Stimulated activated CD8-positive, alpha-beta memory T cell treated with anti-CD3 and anti-CD28 coated beads, Interleukin-7, amount 100 ng/mL, for 4 hours (primary cell): ENCODE results near the gene FOXN3.
"Not testable (repeated sequence)": the region's sequence is repeated elsewhere in the genome, so short reads cannot be mapped to it uniquely, and the experiment has no call there.

Experiments used
- DNase-seq, 2 donors: peaks; one replicate each; pipeline ENCODE4 v3.0.0-alpha.2; 2020; ENCODE audit warnings: low read depth in 2 of 2

The FOXN3 gene

DNA sequence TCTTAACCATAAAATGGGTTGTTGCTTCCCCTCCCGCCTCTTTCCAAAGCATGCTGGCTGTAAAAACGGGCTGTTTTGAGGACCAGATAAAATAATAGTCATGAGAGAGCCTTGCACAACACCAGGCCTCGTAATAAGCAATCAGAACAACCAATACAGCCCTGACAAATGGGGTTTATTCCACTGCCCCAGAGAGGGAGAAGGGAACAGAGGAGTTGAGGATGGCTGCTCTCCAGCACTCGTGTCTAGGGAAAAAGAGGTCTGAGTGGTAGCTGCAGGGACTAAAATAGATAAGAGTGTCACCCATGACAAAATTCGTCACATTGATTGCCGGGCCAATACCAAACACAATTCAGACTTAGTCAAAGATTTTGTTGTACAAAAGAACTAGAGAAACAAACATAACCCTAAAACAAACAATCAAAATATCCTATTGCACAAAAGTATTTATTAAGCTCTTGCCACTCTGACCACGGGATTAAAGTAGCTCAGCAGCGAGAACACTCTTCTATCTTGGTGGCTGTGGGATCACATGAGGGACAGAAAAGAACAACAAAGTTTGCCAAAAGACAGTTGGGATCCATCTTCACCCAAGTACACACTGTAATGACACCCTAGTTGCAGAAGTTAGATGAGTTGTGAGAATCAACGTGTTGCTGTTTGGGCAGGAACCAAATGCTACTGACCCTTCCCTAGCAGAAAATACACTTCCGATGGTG lies 188.0 kb downstream of the FOXN3 start:
- no peak for DNase-seq

DNA sequence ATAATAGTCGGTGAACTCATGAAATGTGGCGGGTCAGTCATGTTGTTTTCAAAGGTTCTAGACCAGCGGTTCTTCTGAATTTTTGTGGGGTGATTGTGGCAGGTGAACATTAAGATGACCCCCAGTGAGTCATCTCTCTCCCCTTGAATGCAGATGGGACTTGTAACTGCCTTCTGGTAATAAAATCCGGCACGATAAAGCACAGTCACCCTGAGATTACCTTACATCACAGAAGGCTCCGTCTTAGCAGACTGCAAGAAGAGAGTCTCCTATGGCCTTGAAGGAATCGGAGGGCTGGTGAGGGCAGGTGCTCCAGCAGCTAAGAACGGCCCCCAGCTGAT lies 189.6 kb downstream of the FOXN3 start:
- no peak for DNase-seq

DNA sequence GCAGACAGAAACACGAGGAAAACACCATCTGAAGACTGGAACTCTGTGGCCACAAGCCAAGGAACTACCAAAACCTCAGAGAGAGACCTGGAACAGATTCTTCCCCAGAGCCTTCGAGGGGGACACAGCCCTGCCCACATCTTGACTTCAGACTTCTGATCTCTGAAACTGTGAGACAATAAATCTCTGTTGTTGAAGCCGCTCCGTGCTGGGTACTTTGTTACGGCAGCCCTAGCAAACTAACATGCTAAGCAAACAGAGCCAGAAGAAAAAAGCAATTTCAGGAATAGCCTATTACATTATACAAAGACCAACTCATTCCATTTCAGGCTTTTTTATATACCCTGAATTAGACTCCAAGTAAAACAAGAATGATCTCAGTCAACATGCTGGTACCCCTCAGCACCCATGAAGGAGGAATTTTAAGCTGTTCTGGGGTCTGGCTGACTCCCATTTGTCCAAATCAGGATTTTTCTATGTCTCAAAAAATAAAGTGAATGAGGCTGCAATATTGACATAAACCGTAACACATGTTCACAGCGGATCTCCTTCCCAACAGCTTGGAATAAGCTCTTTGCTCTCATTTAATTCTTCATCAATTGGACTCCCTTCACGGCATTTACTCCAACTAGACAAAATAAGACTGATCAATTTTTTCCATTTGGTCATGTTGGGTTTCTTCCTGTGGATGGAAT lies 190.1 kb downstream of the FOXN3 start:
- no peak for DNase-seq

DNA sequence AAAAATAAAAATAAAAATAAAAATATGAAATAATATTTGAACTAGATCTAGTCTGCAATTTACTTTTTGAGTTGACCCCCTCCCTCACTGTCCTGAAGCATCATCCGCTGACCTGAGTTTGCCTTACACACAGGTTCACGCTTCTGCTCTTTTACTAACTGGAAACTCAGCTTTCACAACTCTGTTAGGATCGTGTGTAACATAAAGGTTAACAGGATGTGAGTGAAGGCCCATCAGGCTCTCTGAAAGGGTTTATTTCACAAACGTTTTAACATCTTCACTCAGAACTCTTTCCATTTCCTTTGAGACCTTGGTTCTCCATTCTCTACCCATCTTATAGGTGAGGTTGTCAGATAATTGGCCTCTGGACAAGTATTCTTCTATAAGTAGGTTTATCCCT lies 191.4 kb downstream of the FOXN3 start:
- no peak for DNase-seq

DNA sequence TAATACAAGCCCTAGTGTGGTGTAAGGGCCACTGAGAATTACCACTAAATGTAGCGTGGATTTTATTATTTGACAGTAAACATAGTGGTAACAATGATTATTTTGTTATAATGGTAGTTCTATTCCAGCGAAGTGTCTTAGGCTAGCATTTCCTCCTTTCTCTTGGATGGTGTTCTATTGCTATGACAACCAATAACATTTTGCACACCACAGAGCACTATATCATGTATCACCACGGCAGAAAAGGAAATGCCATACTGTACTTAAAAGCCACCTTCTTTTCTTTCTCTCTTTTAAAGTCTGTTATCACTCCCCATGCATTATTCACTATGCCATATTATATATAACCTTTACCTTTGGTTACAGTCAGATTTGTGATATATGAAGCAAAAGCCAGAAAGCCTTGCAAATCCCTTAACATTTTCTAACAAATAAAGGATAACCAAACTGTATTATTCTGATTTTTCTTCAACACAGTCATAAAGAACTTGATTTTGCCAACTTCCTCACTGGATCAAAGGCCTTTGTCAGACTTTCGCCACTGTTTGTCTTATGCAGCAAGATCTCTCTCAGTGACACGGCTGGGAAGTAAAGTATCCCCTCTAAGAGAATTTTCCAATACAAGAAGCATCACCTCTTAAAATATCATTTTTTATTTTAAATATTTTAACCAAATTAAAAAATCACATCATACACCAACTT lies 195.8 kb downstream of the FOXN3 start:
- no peak for DNase-seq

DNA sequence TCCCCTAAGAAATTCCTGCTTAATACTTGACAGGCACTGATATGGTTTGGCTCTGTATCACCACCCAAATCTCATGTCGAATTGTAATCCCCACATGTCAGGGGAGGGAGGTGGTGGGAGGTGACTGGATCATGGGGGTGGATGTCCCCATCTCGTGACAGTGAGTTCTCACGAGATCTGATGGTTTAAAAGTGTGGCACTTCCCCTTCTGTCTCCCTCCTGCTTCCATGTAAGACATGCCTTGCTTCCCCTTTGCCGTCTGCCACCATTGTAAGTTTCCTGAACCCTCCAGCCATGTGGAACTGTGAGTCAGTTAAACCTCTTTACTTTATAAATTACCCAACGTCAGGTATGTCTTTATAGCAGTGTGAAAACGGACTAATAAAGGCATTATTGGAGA lies 198.0 kb downstream of the FOXN3 start:
- DNase-seq = no peak

DNA sequence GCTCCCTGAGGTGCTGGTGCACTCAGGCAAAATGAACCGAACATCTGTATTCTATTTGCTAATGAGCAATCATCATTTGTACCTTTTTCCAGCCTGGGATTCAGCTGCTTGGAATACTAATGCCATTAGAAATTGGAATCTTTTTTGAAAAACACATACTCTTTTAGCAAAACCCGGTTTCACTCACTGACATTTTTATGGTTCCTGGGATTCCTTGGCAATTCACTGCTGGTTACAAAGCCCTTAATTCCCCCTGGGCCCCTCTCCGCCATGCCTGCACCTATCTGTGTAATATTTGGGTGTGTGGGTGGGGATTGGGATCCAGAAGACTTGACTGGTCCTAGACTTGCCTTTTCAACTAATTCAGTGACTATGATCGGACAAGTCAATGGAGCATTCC lies 199.1 kb downstream of the FOXN3 start:
- DNase-seq = no peak

DNA sequence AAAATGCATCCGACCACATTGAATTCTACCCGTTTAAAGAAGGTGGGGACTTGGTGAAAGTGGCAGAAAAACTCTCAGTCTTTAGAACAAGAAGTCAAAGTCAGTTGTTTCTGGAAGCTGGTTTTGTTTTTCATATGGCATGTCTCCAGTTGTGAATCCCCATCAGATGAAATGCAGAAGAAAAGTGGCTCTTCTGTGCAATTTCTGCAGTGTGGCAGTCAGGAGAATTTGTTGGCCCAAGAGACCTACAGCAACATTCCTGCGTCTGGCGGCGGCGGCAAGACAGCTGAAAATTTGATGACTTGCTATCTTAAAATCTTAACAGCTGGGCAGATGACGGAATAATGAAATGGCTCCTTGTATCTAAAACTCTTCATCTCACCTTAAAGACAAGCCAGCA lies 201.5 kb downstream of the FOXN3 start:
- no peak for DNase-seq

DNA sequence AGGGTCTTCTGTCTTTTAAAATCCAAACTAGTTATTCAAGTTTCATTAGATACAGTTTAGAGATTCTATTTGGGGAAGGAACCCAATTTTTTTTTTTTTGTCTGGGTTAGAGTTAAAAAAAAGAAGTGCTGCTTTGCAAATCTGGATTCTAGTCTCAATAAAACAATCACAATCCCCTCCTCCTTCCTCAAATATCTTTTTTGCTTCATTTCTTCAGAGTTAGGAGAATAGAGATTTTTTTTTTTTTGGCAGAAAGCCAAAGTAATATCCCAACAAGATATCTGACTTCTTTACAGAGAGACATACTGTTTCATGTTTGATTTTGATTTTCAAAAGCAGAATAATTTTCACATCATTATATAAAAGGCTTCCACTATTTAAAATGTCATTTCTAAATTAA lies 201.9 kb downstream of the FOXN3 start:
- no peak for DNase-seq

DNA sequence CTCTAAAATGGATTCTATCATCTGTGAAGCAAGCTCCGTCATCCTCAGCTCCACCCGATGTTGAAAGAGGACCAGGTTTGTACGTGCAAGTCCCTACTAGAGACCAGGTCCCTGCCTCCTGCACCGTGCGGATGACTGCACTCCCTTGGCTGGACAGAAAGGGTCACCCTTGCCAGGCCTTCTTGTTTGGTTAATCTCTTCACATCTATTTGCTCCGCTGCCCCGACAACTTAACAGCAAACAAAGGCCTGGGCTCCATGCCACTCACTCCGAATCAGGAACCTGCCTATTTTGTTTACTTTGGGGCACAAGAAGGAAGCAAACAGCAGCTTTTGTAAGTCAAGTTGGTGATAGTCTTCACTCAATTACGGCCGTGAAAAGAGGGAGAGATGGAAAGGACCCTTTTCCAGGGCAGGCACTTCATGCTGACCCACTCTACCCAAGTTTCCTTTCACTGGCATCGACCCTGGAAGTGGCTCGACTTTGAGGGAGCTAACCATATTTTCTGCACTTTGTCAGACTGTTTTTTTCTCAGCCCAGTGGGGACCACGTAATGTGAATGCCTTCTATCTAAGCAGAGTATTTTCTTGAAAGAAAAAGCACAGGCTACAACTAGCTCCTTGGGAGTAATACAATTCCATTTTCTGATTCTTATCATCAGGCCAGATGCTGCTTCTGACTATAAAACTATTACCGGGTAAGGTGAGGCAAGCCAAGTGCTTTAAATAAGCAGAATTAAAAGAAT lies 202.6 kb downstream of the FOXN3 start:
- DNase-seq = no peak

DNA sequence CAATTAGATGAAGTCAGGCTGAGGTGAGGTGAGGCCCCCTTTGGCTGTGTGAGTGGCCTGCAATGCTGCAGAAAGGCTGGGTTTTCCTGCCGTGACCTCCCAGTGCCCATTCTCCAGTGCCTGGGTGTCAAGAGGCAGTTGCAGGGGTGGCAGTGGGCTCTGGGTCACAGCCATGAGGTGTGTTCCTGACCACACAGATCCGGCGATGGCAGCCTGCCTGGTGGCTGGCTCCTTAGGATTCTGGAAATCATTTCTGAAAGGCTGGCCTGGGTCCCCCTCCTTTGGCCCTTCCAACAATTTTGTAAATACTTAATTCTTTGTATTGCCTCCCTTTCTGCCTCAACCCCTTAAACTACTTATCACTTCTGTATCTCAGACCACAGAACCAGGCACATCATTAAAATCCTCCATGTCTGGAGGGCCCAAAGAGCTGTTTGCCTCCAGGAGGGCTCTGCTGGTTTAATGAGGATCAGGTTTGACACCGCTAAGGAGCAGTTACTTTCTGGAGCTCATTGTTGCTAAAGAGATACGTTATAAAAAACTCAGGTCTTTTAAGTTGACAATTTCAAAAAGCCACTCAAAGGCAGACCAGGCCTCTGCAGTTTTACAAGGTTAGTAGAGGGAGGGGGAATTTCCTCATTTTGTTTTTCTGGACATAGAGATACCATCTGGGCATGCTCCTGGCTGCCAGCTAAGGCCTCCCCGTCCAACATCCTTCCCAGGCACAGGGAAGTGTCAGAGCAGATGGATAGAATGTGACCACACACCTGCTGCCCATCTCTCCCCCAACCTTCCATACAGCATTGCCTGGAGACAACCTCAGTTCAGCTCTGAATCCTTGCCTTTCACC lies 204.4 kb downstream of the FOXN3 start:
- DNase-seq = no peak

DNA sequence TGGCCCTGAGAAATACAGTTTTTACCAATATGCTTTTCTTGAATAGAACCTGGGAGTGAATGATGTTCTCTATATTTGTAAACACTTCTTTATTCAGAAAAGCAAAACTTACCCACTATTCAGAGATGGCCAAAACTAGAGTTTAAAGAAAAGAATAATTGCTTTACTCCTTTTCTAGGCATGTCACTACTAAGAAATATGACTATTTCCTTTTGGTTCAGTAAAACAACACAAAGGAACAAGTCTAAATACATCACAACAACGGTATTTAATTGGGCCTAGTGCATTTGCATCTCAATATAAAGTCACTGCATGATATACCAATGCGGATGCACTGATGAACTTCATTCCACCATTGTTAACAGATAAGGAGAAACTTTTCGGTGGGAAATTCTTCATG lies 207.5 kb downstream of the FOXN3 start:
- DNase-seq = no peak

DNA sequence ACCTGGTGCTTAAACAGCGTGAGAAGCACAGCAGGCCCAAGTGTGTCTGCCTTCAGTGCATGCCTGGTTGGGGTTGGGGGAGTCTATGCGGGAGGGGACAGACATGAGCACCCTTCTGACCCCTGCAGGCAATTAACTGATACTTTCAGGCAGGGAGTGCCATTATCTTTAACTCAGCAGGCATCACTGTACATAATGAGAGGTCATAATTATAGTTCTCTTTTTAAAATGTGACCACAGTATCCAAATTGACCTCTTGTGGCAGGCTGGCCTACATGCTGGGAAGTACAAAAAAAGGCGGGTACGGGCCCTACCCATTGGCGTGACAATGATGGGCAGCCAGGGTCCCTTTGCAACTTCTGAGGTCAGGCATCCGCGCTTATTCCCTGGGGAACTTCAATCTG lies 209.1 kb downstream of the FOXN3 start:
- no peak for DNase-seq

DNA sequence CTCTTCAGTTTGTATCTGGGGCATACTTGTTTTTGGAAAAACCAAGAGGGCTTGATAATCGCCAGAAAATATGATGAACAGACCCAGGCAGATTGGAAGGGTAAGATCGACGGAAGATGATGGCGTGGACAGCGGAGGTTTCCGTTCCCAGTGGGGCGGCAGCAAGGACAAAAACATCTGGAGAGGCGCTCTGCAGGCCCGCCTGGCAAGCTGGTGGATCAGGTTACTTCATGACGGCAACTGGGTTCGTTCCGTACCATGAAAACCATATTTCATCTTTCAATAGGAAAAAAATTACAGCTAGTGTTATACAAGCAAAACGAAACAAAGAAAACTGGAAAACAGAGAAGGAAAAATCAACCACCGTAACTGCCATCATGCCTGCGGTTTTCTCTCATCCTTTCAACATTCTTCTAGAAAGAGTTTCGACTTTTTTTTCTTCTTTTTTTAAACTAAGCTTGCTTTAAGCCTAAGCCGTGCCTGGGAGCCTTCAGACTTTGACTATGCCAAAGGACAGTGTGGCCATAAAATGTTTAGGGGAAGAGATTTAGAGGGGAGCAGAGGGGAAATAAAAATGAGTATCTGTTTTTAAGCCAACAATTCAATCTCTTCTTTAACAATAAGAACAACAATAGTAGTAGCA lies 210.5 kb downstream of the FOXN3 start:
- no peak for DNase-seq

DNA sequence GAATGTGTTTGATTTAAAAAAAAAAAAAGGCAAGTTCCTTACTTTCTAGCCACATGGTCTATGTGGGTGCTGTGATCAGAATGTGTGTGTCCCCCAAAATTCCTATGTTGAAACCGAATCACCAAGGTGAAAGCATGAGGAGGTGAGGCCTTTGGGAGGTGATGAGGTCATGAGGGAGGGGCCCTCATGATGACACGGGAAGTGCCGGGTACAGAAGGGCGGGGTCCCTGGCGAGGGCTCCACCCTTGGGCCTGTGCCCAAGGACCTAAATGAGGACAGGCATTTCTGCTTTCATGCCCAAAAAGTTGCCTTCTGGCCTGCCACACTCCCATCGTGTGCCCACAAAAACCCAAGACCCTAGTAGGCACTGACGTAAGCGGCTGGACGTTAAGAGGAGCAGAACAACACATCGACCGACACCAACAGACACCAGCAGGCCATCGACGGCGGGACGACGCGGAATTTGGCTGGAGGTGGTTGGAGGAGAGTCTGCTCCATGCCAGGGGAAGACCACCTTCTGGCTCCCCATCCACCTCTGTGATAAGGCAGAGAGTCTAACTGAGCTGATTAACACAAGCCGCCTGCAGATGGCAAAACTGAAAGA lies 211.8 kb downstream of the FOXN3 start:
- DNase-seq = no peak

DNA sequence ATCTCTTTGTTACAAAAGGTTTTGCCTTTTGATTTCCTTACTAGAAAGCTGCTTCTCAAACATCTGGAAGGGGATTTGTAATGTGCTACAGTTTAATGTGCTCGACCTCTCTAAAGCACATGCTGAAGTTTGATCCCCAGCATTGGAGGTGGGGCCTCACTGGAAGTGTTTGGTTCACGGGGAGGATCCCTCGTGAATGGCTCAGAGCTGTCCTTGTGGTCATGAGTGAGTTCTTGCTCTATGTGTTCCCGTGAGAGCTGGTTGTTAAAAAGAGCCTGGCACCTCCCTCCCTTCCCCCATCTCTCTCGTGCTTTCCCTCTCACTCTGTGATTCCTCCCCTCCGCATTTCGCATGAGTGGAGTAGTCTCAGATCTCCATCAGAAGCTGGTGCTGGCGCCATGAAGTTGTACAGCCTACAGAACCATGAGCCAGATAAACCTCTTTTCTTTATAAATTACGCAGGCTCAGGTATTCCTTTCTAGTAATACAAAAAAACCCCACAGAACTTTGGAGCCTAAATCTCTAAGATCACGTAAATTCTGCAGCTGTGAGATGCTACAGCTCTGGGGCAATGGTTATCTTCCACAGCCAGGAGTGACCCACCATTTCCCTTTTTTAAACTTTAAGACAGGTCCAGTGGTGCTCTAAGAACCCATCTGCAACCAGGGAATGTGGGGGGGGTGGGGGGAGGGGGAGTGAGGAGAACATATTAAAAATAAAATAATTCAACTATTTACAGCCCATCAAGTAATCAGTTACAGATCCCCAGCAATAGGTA lies 214.4 kb downstream of the FOXN3 start:
- DNase-seq = no peak

DNA sequence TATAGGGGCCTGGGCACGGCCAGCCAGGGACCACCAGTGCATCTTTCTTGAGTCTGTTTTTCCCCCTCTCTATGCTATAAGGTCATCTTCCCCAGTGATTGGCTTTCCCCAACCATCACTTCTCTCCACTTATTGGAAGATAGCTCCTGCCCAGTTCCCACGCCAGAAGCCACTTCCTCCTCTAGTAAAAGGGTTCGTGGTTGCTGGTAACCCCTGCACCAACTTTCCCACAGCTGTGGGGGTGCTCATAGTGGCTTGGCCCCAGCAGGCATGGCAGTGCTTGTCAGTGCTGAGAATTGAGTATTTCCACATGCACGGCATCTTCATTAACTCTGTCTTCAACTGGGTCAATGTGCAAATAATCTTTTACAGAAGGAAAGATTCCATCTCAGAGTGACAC lies 215.4 kb downstream of the FOXN3 start:
- no peak for DNase-seq

DNA sequence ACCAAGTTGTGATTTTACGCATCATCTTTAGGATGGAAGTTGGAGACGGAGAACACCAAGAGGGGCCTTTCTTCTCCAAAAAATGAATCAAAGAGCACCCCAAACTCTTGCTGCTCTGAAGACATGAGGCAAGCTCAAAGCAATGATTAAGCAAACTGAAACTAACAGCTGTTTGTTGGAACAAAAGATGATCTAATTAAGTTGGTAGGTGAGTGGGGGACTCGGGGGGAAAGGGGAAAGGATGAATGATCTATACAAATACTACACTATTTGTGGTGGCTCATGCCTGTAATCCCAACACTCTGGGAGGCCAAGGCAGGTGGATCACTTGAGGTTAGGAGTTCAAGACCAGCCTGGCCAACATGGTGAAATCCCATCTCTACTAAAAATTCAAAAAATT lies 217.7 kb downstream of the FOXN3 start:
- not testable (repeated sequence) for DNase-seq

DNA sequence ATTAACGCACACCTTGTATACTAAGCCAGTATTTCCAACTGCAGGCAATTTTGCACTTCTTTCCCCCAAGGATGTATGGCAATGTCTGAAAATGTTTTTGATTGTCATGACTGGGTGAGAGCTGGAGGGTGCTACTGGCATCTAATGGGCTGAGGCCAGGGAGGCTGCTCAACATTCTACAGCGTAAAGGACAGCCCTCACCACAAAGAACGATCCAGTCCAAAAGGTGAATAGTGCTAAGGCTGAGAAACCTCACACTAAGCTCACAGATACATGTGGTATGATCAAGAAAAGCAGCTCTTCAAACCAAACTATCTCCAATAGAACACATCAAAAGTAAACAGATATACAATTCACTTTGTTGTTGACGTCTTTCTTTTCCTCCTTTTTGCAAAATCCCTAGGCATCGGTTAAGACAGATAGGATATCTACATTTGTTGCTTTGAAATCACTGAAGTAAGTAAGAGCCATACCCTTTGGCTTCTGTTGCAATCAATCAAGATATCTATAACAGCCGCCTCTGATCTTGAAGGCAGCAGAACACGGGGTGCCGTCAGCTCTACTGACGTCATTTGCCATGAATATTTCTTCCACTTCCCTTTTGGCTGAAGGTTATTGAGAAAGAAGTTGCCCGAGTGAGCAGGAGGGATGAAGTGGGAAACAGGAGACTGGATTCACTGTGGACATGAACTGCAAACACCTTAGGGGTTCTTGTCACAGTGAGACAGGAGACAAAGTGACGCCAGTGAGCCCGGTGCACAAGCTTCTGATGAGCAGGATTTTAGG lies 218.3 kb downstream of the FOXN3 start:
- DNase-seq = no peak
